ENCODE data around the gene ITPR2.

Gene ITPR2

GRCh38 chr12:26309634-26310033, 523.4 kb downstream of the ITPR2 start:
- TF ChIP-seq SPI1 (IDR thresholded peaks at IDR 0.05; ENCODE audit: low read depth, low read length), result no peak
- TF ChIP-seq PAX5 (IDR thresholded peaks at IDR 0.05; ENCODE audit: insufficient read depth, low read length, severe bottlenecking), result no peak
- TF ChIP-seq POLR2A (IDR thresholded peaks at IDR 0.05; ENCODE audit: low read depth, low read length), result no peak
- TF ChIP-seq POU2F2 (IDR thresholded peaks at IDR 0.05; ENCODE audit: low read depth, low read length), result no peak
- no peak for TF ChIP-seq POLR2AphosphoS5 (IDR thresholded peaks at IDR 0.05; ENCODE audit: low read depth, low read length)
- no peak for TF ChIP-seq TAF1 (IDR thresholded peaks at IDR 0.05; ENCODE audit: low read depth, low read length)
- DNase-seq (ENCODE audit: insufficient read length, low spot score) (no peak), FAIRE-seq (no peak)

DNA sequence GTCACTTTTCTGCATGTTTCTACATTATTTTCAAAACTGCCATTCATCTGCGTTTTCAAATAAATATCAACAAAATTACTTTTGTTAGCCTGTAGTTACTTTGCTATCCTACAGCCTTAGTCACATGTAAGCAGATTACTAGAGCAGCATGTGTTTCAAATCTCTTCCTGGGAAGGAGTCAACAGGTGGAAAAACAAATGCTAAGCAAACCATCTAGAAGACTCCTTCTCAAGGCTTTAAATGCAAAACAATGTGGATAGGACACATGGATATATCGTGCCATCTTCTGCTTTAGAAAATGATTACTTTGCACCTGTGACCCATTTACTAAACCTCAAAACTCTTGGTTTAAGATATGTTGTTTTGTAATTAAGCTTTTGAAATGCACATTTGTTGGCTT, 528.7 kb downstream of the ITPR2 start:
- TF ChIP-seq PAX5 (IDR thresholded peaks at IDR 0.05; ENCODE audit: insufficient read depth, low read length, severe bottlenecking) (no peak), POLR2A (IDR thresholded peaks at IDR 0.05; ENCODE audit: low read depth, low read length) (no peak), SPI1 (IDR thresholded peaks at IDR 0.05; ENCODE audit: low read depth, low read length) (no peak), TAF1 (IDR thresholded peaks at IDR 0.05; ENCODE audit: low read depth, low read length) (no peak), POU2F2 (IDR thresholded peaks at IDR 0.05; ENCODE audit: low read depth, low read length) (no peak), POLR2AphosphoS5 (IDR thresholded peaks at IDR 0.05; ENCODE audit: low read depth, low read length) (no peak)
- no peak for FAIRE-seq
- DNase-seq (ENCODE audit: insufficient read length, low spot score), result no peak

- peak; percentile 9 for FAIRE-seq
- no peak for DNase-seq (ENCODE audit: insufficient read length, low spot score)
- TF ChIP-seq POLR2AphosphoS5 (IDR thresholded peaks at IDR 0.05; ENCODE audit: low read depth, low read length) (no peak), PAX5 (IDR thresholded peaks at IDR 0.05; ENCODE audit: insufficient read depth, low read length, severe bottlenecking) (no peak), POU2F2 (IDR thresholded peaks at IDR 0.05; ENCODE audit: low read depth, low read length) (no peak), TAF1 (IDR thresholded peaks at IDR 0.05; ENCODE audit: low read depth, low read length) (no peak), POLR2A (IDR thresholded peaks at IDR 0.05; ENCODE audit: low read depth, low read length) (no peak), SPI1 (IDR thresholded peaks at IDR 0.05; ENCODE audit: low read depth, low read length) (no peak)
These were observed 529.6 kb downstream of the ITPR2 start for GRCh38 chr12:26303418-26303817.

GRCh38 chr12:26302776-26303175, 530.2 kb downstream of the ITPR2 start:
- no peak for DNase-seq (ENCODE audit: insufficient read length, low spot score)
- TF ChIP-seq POLR2AphosphoS5 (IDR thresholded peaks at IDR 0.05; ENCODE audit: low read depth, low read length) (no peak), TAF1 (IDR thresholded peaks at IDR 0.05; ENCODE audit: low read depth, low read length) (no peak), SPI1 (IDR thresholded peaks at IDR 0.05; ENCODE audit: low read depth, low read length) (no peak), POLR2A (IDR thresholded peaks at IDR 0.05; ENCODE audit: low read depth, low read length) (no peak), PAX5 (IDR thresholded peaks at IDR 0.05; ENCODE audit: insufficient read depth, low read length, severe bottlenecking) (no peak), POU2F2 (IDR thresholded peaks at IDR 0.05; ENCODE audit: low read depth, low read length) (no peak)
- FAIRE-seq, result peak; percentile 43

DNA sequence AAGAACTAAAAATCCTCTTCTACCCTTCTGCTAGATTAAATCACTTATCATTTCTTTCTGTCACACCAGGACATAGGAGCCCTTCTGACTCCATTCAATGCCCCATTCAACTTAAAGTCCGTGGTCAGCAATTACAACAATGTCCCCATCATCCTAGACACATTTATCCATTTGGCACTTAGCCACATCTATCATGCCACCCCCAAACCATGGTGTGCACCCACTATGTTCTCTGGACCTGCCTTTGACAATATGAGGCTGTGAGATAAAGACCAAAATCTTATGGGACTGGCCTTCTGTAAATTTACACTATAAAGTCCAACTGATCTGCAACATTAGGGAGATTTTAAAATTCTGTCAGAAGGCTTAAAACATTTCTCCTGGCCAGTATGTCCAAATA, 533.2 kb downstream of the ITPR2 start:
- DNase-seq (ENCODE audit: insufficient read length, low spot score) (no peak), FAIRE-seq (peak; percentile 16)
- TF ChIP-seq TAF1 (IDR thresholded peaks at IDR 0.05; ENCODE audit: low read depth, low read length) (no peak), PAX5 (IDR thresholded peaks at IDR 0.05; ENCODE audit: insufficient read depth, low read length, severe bottlenecking) (no peak), SPI1 (IDR thresholded peaks at IDR 0.05; ENCODE audit: low read depth, low read length) (no peak), POU2F2 (IDR thresholded peaks at IDR 0.05; ENCODE audit: low read depth, low read length) (no peak), POLR2A (IDR thresholded peaks at IDR 0.05; ENCODE audit: low read depth, low read length) (no peak), POLR2AphosphoS5 (IDR thresholded peaks at IDR 0.05; ENCODE audit: low read depth, low read length) (no peak)

- FAIRE-seq (peak; percentile 94), DNase-seq (ENCODE audit: insufficient read length, low spot score) (peak; percentile 42)
- no peak for TF ChIP-seq PAX5 (IDR thresholded peaks at IDR 0.05; ENCODE audit: insufficient read depth, low read length, severe bottlenecking)
- peak; percentile 41; the same call in 1 of the 2 replicates for TF ChIP-seq POU2F2 (IDR thresholded peaks at IDR 0.05; ENCODE audit: low read depth, low read length)
- peak; percentile 87 for TF ChIP-seq SPI1 (IDR thresholded peaks at IDR 0.05; ENCODE audit: low read depth, low read length)
- no peak for TF ChIP-seq POLR2A (IDR thresholded peaks at IDR 0.05; ENCODE audit: low read depth, low read length)
- no peak for TF ChIP-seq TAF1 (IDR thresholded peaks at IDR 0.05; ENCODE audit: low read depth, low read length)
These were observed 534.0 kb downstream of the ITPR2 start for GRCh38 chr12:26298785-26299621.

DNA sequence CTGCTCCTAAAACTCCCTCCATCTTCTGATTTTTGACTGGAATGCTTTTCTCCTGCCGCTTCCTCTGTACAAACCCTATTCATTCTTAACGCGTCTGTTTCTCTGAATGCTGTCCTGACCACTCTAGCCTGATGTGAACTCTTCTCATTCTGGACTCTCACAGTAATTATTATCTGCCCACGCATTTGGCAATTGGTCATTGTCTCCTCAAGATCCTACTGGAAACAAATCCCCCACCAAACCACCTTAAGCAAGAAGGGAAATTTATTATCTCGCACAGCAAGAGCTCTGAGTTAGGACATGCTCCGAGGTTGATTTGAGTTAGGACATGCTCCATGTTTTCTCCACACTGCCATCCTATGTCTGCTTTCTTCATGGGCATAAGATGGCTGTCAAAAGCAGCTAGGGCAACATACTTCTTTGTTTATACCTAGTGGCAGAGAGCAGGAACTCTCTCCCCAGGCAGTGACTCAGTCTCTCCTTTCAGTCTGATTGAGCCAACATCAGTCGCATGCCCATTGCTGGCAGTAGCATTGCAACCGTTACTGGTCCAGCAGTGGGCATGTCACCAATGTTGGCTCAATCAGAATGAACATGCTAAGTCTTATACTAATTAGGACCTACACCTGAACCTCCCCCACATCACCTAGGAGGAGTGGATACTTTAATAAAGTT, 535.5 kb downstream of the ITPR2 start:
- DNase-seq (ENCODE audit: insufficient read length, low spot score) (no peak), FAIRE-seq (no peak)
- no peak for TF ChIP-seq POU2F2 (IDR thresholded peaks at IDR 0.05; ENCODE audit: low read depth, low read length)
- no peak for TF ChIP-seq POLR2AphosphoS5 (IDR thresholded peaks at IDR 0.05; ENCODE audit: low read depth, low read length)
- TF ChIP-seq TAF1 (IDR thresholded peaks at IDR 0.05; ENCODE audit: low read depth, low read length), result no peak
- no peak for TF ChIP-seq POLR2A (IDR thresholded peaks at IDR 0.05; ENCODE audit: low read depth, low read length)
- TF ChIP-seq PAX5 (IDR thresholded peaks at IDR 0.05; ENCODE audit: insufficient read depth, low read length, severe bottlenecking), result no peak
- no peak for TF ChIP-seq SPI1 (IDR thresholded peaks at IDR 0.05; ENCODE audit: low read depth, low read length)

DNA sequence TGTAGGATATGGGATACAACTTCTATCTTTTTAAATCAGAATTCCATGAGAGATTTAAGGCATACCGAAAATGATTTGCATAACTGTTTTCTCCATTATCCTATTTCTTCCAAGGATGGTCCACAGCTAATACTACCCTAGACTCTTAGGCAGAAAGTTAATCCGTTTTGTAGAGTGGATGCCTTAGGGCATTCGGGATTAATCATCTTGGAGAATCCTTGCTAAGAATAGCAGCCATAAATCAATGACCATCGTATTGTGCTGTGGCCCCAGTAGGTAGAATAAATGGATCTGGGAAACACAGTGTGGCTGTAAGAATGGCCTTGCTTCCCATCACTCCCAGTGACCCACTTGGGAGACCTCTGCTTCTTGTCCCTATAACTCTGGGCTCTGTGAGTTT, 538.0 kb downstream of the ITPR2 start:
- no peak for DNase-seq (ENCODE audit: insufficient read length, low spot score)
- no peak for TF ChIP-seq PAX5 (IDR thresholded peaks at IDR 0.05; ENCODE audit: insufficient read depth, low read length, severe bottlenecking)
- no peak for FAIRE-seq

GRCh38 chr12:26293612-26294011, 539.4 kb downstream of the ITPR2 start:
- TF ChIP-seq TAF1 (IDR thresholded peaks at IDR 0.05; ENCODE audit: low read depth, low read length) (no peak), POU2F2 (IDR thresholded peaks at IDR 0.05; ENCODE audit: low read depth, low read length) (no peak), POLR2A (IDR thresholded peaks at IDR 0.05; ENCODE audit: low read depth, low read length) (no peak), POLR2AphosphoS5 (IDR thresholded peaks at IDR 0.05; ENCODE audit: low read depth, low read length) (no peak), SPI1 (IDR thresholded peaks at IDR 0.05; ENCODE audit: low read depth, low read length) (no peak), PAX5 (IDR thresholded peaks at IDR 0.05; ENCODE audit: insufficient read depth, low read length, severe bottlenecking) (no peak)
- DNase-seq (ENCODE audit: insufficient read length, low spot score) (no peak), FAIRE-seq (no peak)

Data from GM12891 (cell line).